ENCODE data around the gene CD79B. TPM values are rescaled to one million over a fixed set of nuclear protein-coding genes. Genes with fewer than 3 reads are reported as not detected.

CD79B gene
- total RNA-seq, 1 experiment from 2014 or later, result not detected

- POLR2A ChIA-PET (ENCODE audit: unreplicated experiment), result no interaction called here
- Histone ChIP-seq H3K9me3 (ENCODE audit: low read length) (no peaks in the 10 kb centered on the region), H3K27ac (ENCODE audit: low read length) (no peak overlapping the region), H3F3A (ENCODE audit: low read length, unreplicated experiment) (no peaks in the 10 kb centered on the region), H3K4me3 (ENCODE audit: low read length) (no peak overlapping the region), H2AFZ (ENCODE audit: low read length) (no peak overlapping the region), H4K20me1 (ENCODE audit: low read length) (no peaks in the 10 kb centered on the region), H3K4me2 (ENCODE audit: low read length) (no peak overlapping the region), H3K9me2 (replicated peaks; ENCODE audit: low read length) (no peaks in the 10 kb centered on the region), H3K79me2 (ENCODE audit: low read length) (no peaks in the 10 kb centered on the region), H3K4me1 (ENCODE audit: insufficient read depth, low read length) (peaks cover 29% of the 10 kb centered on the region), H3K9ac (ENCODE audit: low read length) (no peak overlapping the region), H3K27me3 (ENCODE audit: low read length) (no peaks in the 10 kb centered on the region), H3K36me3 (ENCODE audit: low read depth, low read length) (no peaks in the 10 kb centered on the region)
- no TSS peak for BruUV-seq (replicated peaks)
- intact Hi-C loops (cut with micrococcal nuclease), result no loop called here
- DNase-seq (no peak), ATAC-seq (no peak)
- CTCF ChIA-PET, result no interaction called here
- TF ChIP-seq CTCF (conservative IDR thresholded peaks at IDR 0.05; ENCODE audit: low read depth, low read length), result no peak
- TF ChIP-seq EZH2 (IDR thresholded peaks at IDR 0.05; ENCODE audit: low read length, unreplicated experiment), result no peak
- no peak for TF ChIP-seq EZH2phosphoT487 (IDR thresholded peaks at IDR 0.05; ENCODE audit: borderline replicate concordance, low read length)
Observed at GRCh38 chr17:63976702-63977101, 44.6 kb upstream of the CD79B start.

- Histone ChIP-seq H3K9me2 (replicated peaks; ENCODE audit: low read length) (no peaks in the 10 kb centered on the region), H3K4me3 (ENCODE audit: low read length) (no peak overlapping the region), H3F3A (ENCODE audit: low read length, unreplicated experiment) (no peaks in the 10 kb centered on the region), H3K79me2 (ENCODE audit: low read length) (no peaks in the 10 kb centered on the region), H3K9ac (ENCODE audit: low read length) (no peak overlapping the region), H3K4me2 (ENCODE audit: low read length) (0 out of 2 replicates have a peak overlapping the region, but pooled peaks have one; percentile 91), H3K27ac (ENCODE audit: low read length) (no peak overlapping the region), H3K4me1 (ENCODE audit: insufficient read depth, low read length) (peaks cover 29% of the 10 kb centered on the region), H2AFZ (ENCODE audit: low read length) (no peak overlapping the region), H3K36me3 (ENCODE audit: low read depth, low read length) (no peaks in the 10 kb centered on the region), H4K20me1 (ENCODE audit: low read length) (no peaks in the 10 kb centered on the region), H3K27me3 (ENCODE audit: low read length) (no peaks in the 10 kb centered on the region), H3K9me3 (ENCODE audit: low read length) (no peaks in the 10 kb centered on the region)
- ATAC-seq (no peak), DNase-seq (no peak)
- no TSS peak for BruUV-seq (replicated peaks)
- CTCF ChIA-PET, result interaction anchor here (0.5 to 0.6 kb wide), 2 partner anchors 11 to 53 kb away, joined by 3 to 4 read pairs; no protein-coding TSS in a partner anchor
- TF ChIP-seq EZH2 (IDR thresholded peaks at IDR 0.05; ENCODE audit: low read length, unreplicated experiment) (no peak), CTCF (conservative IDR thresholded peaks at IDR 0.05; ENCODE audit: low read depth, low read length) (no peak), EZH2phosphoT487 (IDR thresholded peaks at IDR 0.05; ENCODE audit: borderline replicate concordance, low read length) (no peak)
- intact Hi-C loops (cut with micrococcal nuclease), result no loop called here
- POLR2A ChIA-PET (ENCODE audit: unreplicated experiment), result no interaction called here
Observed at GRCh38 chr17:63975541-63976092, 43.5 kb upstream of the CD79B start.

- ChIA-PET CTCF (interaction anchor here (0.6 to 1.3 kb wide), 3 partner anchors 38 to 159 kb away, joined by 3 to 7 read pairs (median 4); no protein-coding TSS in a partner anchor), POLR2A (ENCODE audit: unreplicated experiment) (interaction anchor here (0.6 kb wide), 1 partner anchor 9 kb away, joined by 8 read pairs; no protein-coding TSS in a partner anchor)
- Histone ChIP-seq H3F3A (ENCODE audit: low read length, unreplicated experiment) (no peaks in the 10 kb centered on the region), H3K9me3 (ENCODE audit: low read length) (no peaks in the 10 kb centered on the region), H3K4me3 (ENCODE audit: low read length) (peak overlapping the region; percentile 53), H3K27me3 (ENCODE audit: low read length) (no peaks in the 10 kb centered on the region), H3K9ac (ENCODE audit: low read length) (peak overlapping the region; percentile 60), H3K79me2 (ENCODE audit: low read length) (no peaks in the 10 kb centered on the region), H2AFZ (ENCODE audit: low read length) (peak overlapping the region; percentile 46), H3K9me2 (replicated peaks; ENCODE audit: low read length) (no peaks in the 10 kb centered on the region), H3K27ac (ENCODE audit: low read length) (peak overlapping the region; percentile 95), H3K4me2 (ENCODE audit: low read length) (peak overlapping the region; percentile 91), H4K20me1 (ENCODE audit: low read length) (no peaks in the 10 kb centered on the region), H3K4me1 (ENCODE audit: insufficient read depth, low read length) (peaks cover 29% of the 10 kb centered on the region), H3K36me3 (ENCODE audit: low read depth, low read length) (no peaks in the 10 kb centered on the region)
- BruUV-seq (replicated peaks), result no TSS peak
- peak; percentile 95 for DNase-seq
- TF ChIP-seq EZH2phosphoT487 (IDR thresholded peaks at IDR 0.05; ENCODE audit: borderline replicate concordance, low read length) (no peak), EZH2 (IDR thresholded peaks at IDR 0.05; ENCODE audit: low read length, unreplicated experiment) (no peak), CTCF (conservative IDR thresholded peaks at IDR 0.05; ENCODE audit: low read depth, low read length) (no peak)
- intact Hi-C loops (cut with micrococcal nuclease), result loop anchor here (1.0 kb wide), 1 partner anchor 10 kb away; no protein-coding TSS in a partner anchor
- ATAC-seq, result peak; percentile 89
Observed at GRCh38 chr17:63974594-63975192, 42.6 kb upstream of the CD79B start.

All from PC-3 (cell line).